ENCODE results near the gene KRT27.
"Not testable (repeated sequence)": the region's sequence is repeated elsewhere in the genome, so short reads cannot be mapped to it uniquely, and the experiment has no call there.

KRT27 gene

GRCh38 chr17:40750391-40750790, 32.0 kb downstream of the KRT27 start:
- no peak for DNase-seq

GRCh38 chr17:40748666-40749065, 33.7 kb downstream of the KRT27 start:
- DNase-seq: not testable (repeated sequence)

GRCh38 chr17:40738553-40738952, 43.8 kb downstream of the KRT27 start:
- no peak for DNase-seq

GRCh38 chr17:40735016-40735415, 47.3 kb downstream of the KRT27 start:
- no peak for DNase-seq

- no peak for DNase-seq
Measured at GRCh38 chr17:40734018-40734417, 48.3 kb downstream of the KRT27 start.

- DNase-seq: no peak
Measured at GRCh38 chr17:40730970-40731369, 51.4 kb downstream of the KRT27 start.

GRCh38 chr17:40727447-40728231, 54.7 kb downstream of the KRT27 start:
- no peak for DNase-seq

GRCh38 chr17:40726919-40727318, 55.4 kb downstream of the KRT27 start:
- no peak for DNase-seq

Data from NCI-H510A (cell line).